HepG2 (cell line): ENCODE measurements around the gene FAM120B. TPM values are rescaled to one million over a fixed set of nuclear protein-coding genes. Genes with fewer than 3 reads are reported as not detected.

Source experiments
- ATAC-seq: fragments of 200-7000 bp; cut with Tn5 transposase; 3 replicates; pipeline ENCODE4 v1.9.1; 2020; ENCODE audit warnings: mild to moderate bottlenecking, moderate library complexity
- BruUV-seq: library from RNA; stranded (reverse); fragments of 400-500 nt; replicated peaks from 2 replicates; lab custom pipeline; 2021; lab: Mats Ljungman, UMichigan
- CTCF ChIA-PET: fragments of 300-600 bp; formaldehyde crosslinking; extraction: SDS; loops from one replicate; lab custom pipeline; 2021; ENCODE audit warnings: low total read pairs, inconsistent platforms, low intra/inter-chr PET ratio; lab: Yijun Ruan, JAX
- POLR2A ChIA-PET: fragments of 350-600 bp; sonication (Branson Sonifier 250); formaldehyde crosslinking; loops from one replicate; lab custom pipeline; 2020; ENCODE audit warnings: antibody characterized with exemption, inconsistent platforms; lab: Yijun Ruan, JAX
- DNase-seq: peaks from one replicate; pipeline ENCODE4 v3.0.0-alpha.2; 2015; ENCODE audit warnings: low spot score
- FAIRE-seq: peaks from 3 replicates; lab custom pipeline; 2011; peaks lifted over from hg19 to GRCh38; lab: Jason Lieb, UNC
- H2AFZ ChIP-seq: one replicate; pipeline ENCODE4 v1.6.1; 2011; ENCODE audit warnings: low read length, inconsistent platforms
- H3K27ac ChIP-seq: fragments of 300-600 bp; 3 replicates; pipeline ENCODE4 v1.8.0; 2011; ENCODE audit warnings: mixed run types, mild to moderate bottlenecking, mixed read lengths, low read length, inconsistent platforms; ENCODE audit not compliant: insufficient read depth; ENCODE audit errors: extremely low read length
- H3K27me3 ChIP-seq, 2 experiments: fragments of 200-600 bp in 1 of 2; 2 replicates in 1 of 2; 3 replicates in 1 of 2; pipeline versions ENCODE4 v1.6.0 to v1.8.0; 2011; ENCODE audit warnings: low read length in 2 of 2, mild to moderate bottlenecking in 2 of 2, moderate library complexity in 2 of 2, inconsistent platforms in 1 of 2; ENCODE audit not compliant: insufficient read depth in 2 of 2, control insufficient read depth in 1 of 2
- H3K36me3 ChIP-seq, 2 experiments: fragments of 200-600 bp in 1 of 2; replicated peaks in 1 of 2; 2 replicates in 1 of 2; 3 replicates in 1 of 2; pipeline versions ENCODE4 v1.5.1 to v1.8.0; 2011; ENCODE audit warnings: low read length in 2 of 2, inconsistent platforms in 1 of 2; ENCODE audit not compliant: insufficient read depth in 2 of 2, control insufficient read depth in 1 of 2
- H3K4me1 ChIP-seq: 2 replicates; pipeline ENCODE4 v1.5.1; 2012; ENCODE audit warnings: low read length, inconsistent platforms; ENCODE audit not compliant: insufficient read depth
- H3K4me2 ChIP-seq: 2 replicates; pipeline ENCODE4 v1.6.0; 2011; ENCODE audit warnings: low read depth, low read length, inconsistent platforms
- H3K4me3 ChIP-seq, 3 experiments: fragments of 200-600 bp in 1 of 3; sonication (generic), shearing (Covaris generic) in 1 of 3; replicated peaks in 1 of 3; 2 replicates each; pipeline ENCODE4 v1.5.1; 2011 to 2016; ENCODE audit warnings: low read length in 3 of 3, inconsistent platforms in 2 of 3, low read depth in 2 of 3, mild to moderate bottlenecking in 2 of 3, control low read depth in 1 of 3, mixed read lengths in 1 of 3; ENCODE audit not compliant: insufficient read depth in 1 of 3
- H3K79me2 ChIP-seq: one replicate; pipeline ENCODE4 v1.6.1; 2011; ENCODE audit warnings: low read length, inconsistent platforms; ENCODE audit not compliant: insufficient read depth
- H3K9ac ChIP-seq: 2 replicates; pipeline ENCODE4 v1.6.0; 2011; ENCODE audit warnings: mild to moderate bottlenecking, low read depth, low read length, inconsistent platforms; ENCODE audit not compliant: insufficient read depth
- H3K9me3 ChIP-seq: 2 replicates; pipeline ENCODE4 v1.5.1; 2012; ENCODE audit warnings: mild to moderate bottlenecking, low read length
- H4K20me1 ChIP-seq: 2 replicates; pipeline ENCODE4 v1.6.0; 2011; ENCODE audit warnings: inconsistent platforms, mild to moderate bottlenecking, low read length, moderate library complexity; ENCODE audit not compliant: insufficient read depth
- ARID5B ChIP-seq: IDR thresholded peaks from 2 replicates; pipeline ENCODE4 v1.4.0; 2020; ENCODE audit warnings: mild to moderate bottlenecking, missing genetic modification reagents
- FOXA1 ChIP-seq, 2 experiments: fragments of 450-650 bp in 1 of 2; sonication (generic) in 1 of 2; formaldehyde crosslinking in 1 of 2; IDR thresholded peaks; 2 replicates each; pipeline versions ENCODE4 v1.4.0 to v1.6.1; 2016 to 2020; ENCODE audit warnings: missing genetic modification reagents in 1 of 2
- HNF4A ChIP-seq: sonication (generic); formaldehyde crosslinking; IDR thresholded peaks from 2 replicates; pipeline ENCODE4 v1.4.0; 2020; ENCODE audit warnings: missing genetic modification reagents
- MAX ChIP-seq: IDR thresholded peaks from 2 replicates; pipeline ENCODE4 v1.6.1; 2012; ENCODE audit warnings: inconsistent platforms
- MNT ChIP-seq: fragments of 450-650 bp; IDR thresholded peaks from 2 replicates; pipeline ENCODE4 v1.6.1; 2016
- NR2F6 ChIP-seq, 2 experiments: IDR thresholded peaks; 2 replicates each; pipeline ENCODE4 v1.6.1; 2016; ENCODE audit warnings: antibody characterized with exemption in 1 of 2, mild to moderate bottlenecking in 1 of 2
- PAXIP1 ChIP-seq: sonication (generic); formaldehyde crosslinking; conservative IDR thresholded peaks from 2 replicates; pipeline ENCODE4 v1.4.0; 2020; ENCODE audit warnings: mild to moderate bottlenecking, missing genetic modification reagents, moderate library complexity
- SPEN ChIP-seq: sonication (generic); formaldehyde crosslinking; IDR thresholded peaks from 2 replicates; pipeline ENCODE4 v1.5.1; 2020; ENCODE audit warnings: low read depth, mild to moderate bottlenecking, missing genetic modification reagents
- U2AF1 ChIP-seq: fragments of 200-400 bp; formaldehyde crosslinking; optimal IDR thresholded peaks from 2 replicates; pipeline ENCODE3; 2017; ENCODE audit warnings: mild to moderate bottlenecking, low read depth, low read length
- ZBTB20 ChIP-seq: sonication (generic); formaldehyde crosslinking; IDR thresholded peaks from 2 replicates; pipeline ENCODE4 v1.8.1; 2023; ENCODE audit warnings: missing genetic modification reagents, low read depth, mild to moderate bottlenecking, borderline replicate concordance
- ZNF768 ChIP-seq: sonication (generic); formaldehyde crosslinking; IDR thresholded peaks from 2 replicates; pipeline ENCODE4 v1.4.0; 2020; ENCODE audit warnings: missing genetic modification reagents
- WGBS: methylation state at CpG from one replicate; pipeline ENCODE4 v1.1.6; 2017; ENCODE audit warnings: low lambda C conversion rate; 5-methylcytosine and 5-hydroxymethylcytosine counted together
- in situ Hi-C: cut with HindIII; loops from 2 replicates; pipeline ENCODE4 v1.10.0; 2017; ENCODE audit warnings: low pct_unique_long_range_greater_than_20kb; ENCODE audit not compliant: extremely low pct_ligation_motif_present
- intact Hi-C: fragments of 100-400 bp; cut with micrococcal nuclease; formaldehyde crosslinking; loops from one replicate; pipeline ENCODE4 v1.10.0; 2022; ENCODE audit not compliant: unreplicated experiment
- polyA plus RNA-seq, 8 experiments: library from polyadenylated mRNA; depleted of rRNA in 3 of 8; stranded (reverse) in 7 of 8; unstranded in 1 of 8; fragments of >200 nt; fragmentation: Illumina TruSeq in 4 of 8; extraction: Trizol in 4 of 8; gene quantifications; 2 replicates each; pipeline versions ENCODE4 v1.2.1 to v1.2.3, GENCODE V29; 2011 to 2016; ENCODE audit warnings: low read depth in 4 of 8, missing spikeins in 1 of 8, mixed read lengths in 1 of 8; ENCODE audit not compliant: insufficient read depth in 1 of 8
- total RNA-seq, 5 experiments: library from RNA; depleted of rRNA; stranded (reverse); fragments of >200 nt; fragmentation: Illumina TruSeq; extraction: Trizol; gene quantifications; 2 replicates each; pipeline ENCODE4 v1.2.3, GENCODE V29; 2016; ENCODE audit warnings: low read depth in 1 of 5

FAM120B gene
- total and polyA plus RNA-seq, 2 of the 13 experiments (the other 11 are each of a cell fraction or from before 2014, with no cell fraction given) = 9.2 to 10.7 TPM

- H3K9ac ChIP-seq = no peak overlapping the region
- ATAC-seq (peak; percentile 43), DNase-seq (no peak), FAIRE-seq (no peak)
- BruUV-seq = no TSS peak
- H3K4me1 ChIP-seq = peaks cover 29% of the 10 kb centered on the region
- H3K4me3 ChIP-seq = no peak overlapping the region
- peaks cover 8% of the 10 kb centered on the region for H3K9me3 ChIP-seq
- H3K27ac ChIP-seq = no peak overlapping the region
- ChIA-PET CTCF (interaction anchor here (1.1 kb wide), 1 partner anchor 603 kb away, joined by 3 read pairs; no protein-coding TSS in a partner anchor), POLR2A (no interaction called here)
- H3K36me3 ChIP-seq = no peaks in the 10 kb centered on the region
- H4K20me1 ChIP-seq = no peaks in the 10 kb centered on the region
- H3K4me2 ChIP-seq = peak overlapping the region; percentile 11; the same call in 1 of the 2 replicates
- H3K79me2 ChIP-seq = no peaks in the 10 kb centered on the region
- in situ Hi-C loops (no loop called here), intact Hi-C loops (no loop called here)
- H2AFZ ChIP-seq = no peak overlapping the region
- peaks cover 8 to 48% of the 10 kb centered on the region in 2 experiments; a peak in 4 of 5 replicates for H3K27me3 ChIP-seq
- 56% methylated on average over 14 of the region's 17 CpGs for WGBS
- no peak for TF ChIP-seq ARID5B (CRISPR knock-in tag)
- no peak for TF ChIP-seq ZBTB20 (CRISPR knock-in tag)
- 0 out of 2 replicates have a peak, but pooled peaks have one; percentile 30 for TF ChIP-seq HNF4A (CRISPR knock-in tag)
- TF ChIP-seq PAXIP1 (CRISPR knock-in tag) = 0 out of 2 replicates have a peak, but pooled peaks have one; percentile 7
- TF ChIP-seq ZNF768 = 0 out of 2 replicates have a peak, but pooled peaks have one; percentile 18
- no peak for TF ChIP-seq NR2F6 (IDR thresholded peaks at IDR 0.05)
- TF ChIP-seq NR2F6 (CRISPR knock-in tag; IDR thresholded peaks at IDR 0.05) = 0 out of 2 replicates have a peak, but pooled peaks have one; percentile 10
- peak; percentile 57 for TF ChIP-seq MNT
- TF ChIP-seq U2AF1 = no peak
- TF ChIP-seq MAX = 0 out of 2 replicates have a peak, but pooled peaks have one; percentile 19
- TF ChIP-seq FOXA1 (IDR thresholded peaks at IDR 0.05) = no peak
- TF ChIP-seq FOXA1 (CRISPR knock-in tag; IDR thresholded peaks at IDR 0.05) = 0 out of 2 replicates have a peak, but pooled peaks have one; percentile 3
- 0 out of 2 replicates have a peak, but pooled peaks have one; percentile 26 for TF ChIP-seq SPEN (CRISPR knock-in tag)
Observed at GRCh38 chr6:170433163-170434116, 126.9 kb downstream of the FAM120B start.
